MCF 10A (cell line): ENCODE measurements around the gene ASPSCR1. TPM values are rescaled to one million over a fixed set of nuclear protein-coding genes. Genes with fewer than 3 reads are reported as not detected.

Experiments used
- BruUV-seq: library from RNA; stranded (reverse); fragments of 400-500 nt; replicated peaks from 2 replicates; lab custom pipeline; 2021; lab: Mats Ljungman, UMichigan
- CTCF ChIA-PET: fragments of 300-600 bp; sonication (Branson Sonifier 250); formaldehyde crosslinking; extraction: SDS; loops from one replicate; lab custom pipeline; 2021; ENCODE audit warnings: antibody characterized with exemption, inconsistent platforms; lab: Yijun Ruan, JAX
- POLR2A ChIA-PET: fragments of 300-600, 350-650 bp; sonication (Branson Sonifier 250); formaldehyde crosslinking; extraction: SDS; loops from one replicate; lab custom pipeline; 2020; ENCODE audit warnings: antibody characterized with exemption, inconsistent platforms; lab: Yijun Ruan, JAX
- DNase-seq: peaks from one replicate; pipeline ENCODE4 v3.0.0-alpha.2; 2018; ENCODE audit not compliant: unreplicated experiment
- H3K27ac Mint-ChIP-seq: one replicate; pipeline ENCODE4 v1.8.0; 2022; ENCODE audit warnings: mild to moderate bottlenecking, low read depth, mixed read lengths; ENCODE audit not compliant: unreplicated experiment
- H3K27me3 Mint-ChIP-seq: one replicate; pipeline ENCODE4 v1.8.0; 2022; ENCODE audit warnings: mixed read lengths; ENCODE audit not compliant: insufficient read depth, unreplicated experiment
- H3K36me3 Mint-ChIP-seq: one replicate; pipeline ENCODE4 v1.8.0; 2022; ENCODE audit warnings: mild to moderate bottlenecking, moderate library complexity, mixed read lengths; ENCODE audit not compliant: insufficient read depth, unreplicated experiment
- H3K4me1 Mint-ChIP-seq: one replicate; pipeline ENCODE4 v1.8.0; 2022; ENCODE audit warnings: mixed read lengths; ENCODE audit not compliant: insufficient read depth, unreplicated experiment
- H3K4me3 Mint-ChIP-seq: one replicate; pipeline ENCODE4 v1.8.0; 2022; ENCODE audit warnings: mild to moderate bottlenecking, moderate library complexity, mixed read lengths; ENCODE audit not compliant: unreplicated experiment
- H3K9me3 Mint-ChIP-seq: one replicate; pipeline ENCODE4 v1.8.0; 2022; ENCODE audit warnings: mixed read lengths; ENCODE audit not compliant: unreplicated experiment
- intact Hi-C: fragments of 100-400 bp; cut with micrococcal nuclease; formaldehyde crosslinking; loops from 2 replicates; pipeline ENCODE4 v1.14.1; 2022
- total RNA-seq: library from RNA; stranded (reverse); gene quantifications from 2 replicates; pipeline ENCODE4 v1.2.3, GENCODE V29; 2022
- TF ChIP-seq, protein P1 (sequence below): fragments of 200-600 bp; IDR thresholded peaks from one replicate; pipeline ENCODE4 v1.8.0; 2022; ENCODE audit warnings: antibody characterized with exemption, mild to moderate bottlenecking; ENCODE audit not compliant: unreplicated experiment

ASPSCR1 gene
- total RNA-seq, 1 experiment from 2014 or later, result 29.7 TPM

GRCh38 chr17:81998691-81999438, 21.4 kb downstream of the ASPSCR1 start:
- CTCF ChIA-PET, result no interaction called here
- BruUV-seq, result no TSS peak
- TF ChIP-seq, protein P1, sequence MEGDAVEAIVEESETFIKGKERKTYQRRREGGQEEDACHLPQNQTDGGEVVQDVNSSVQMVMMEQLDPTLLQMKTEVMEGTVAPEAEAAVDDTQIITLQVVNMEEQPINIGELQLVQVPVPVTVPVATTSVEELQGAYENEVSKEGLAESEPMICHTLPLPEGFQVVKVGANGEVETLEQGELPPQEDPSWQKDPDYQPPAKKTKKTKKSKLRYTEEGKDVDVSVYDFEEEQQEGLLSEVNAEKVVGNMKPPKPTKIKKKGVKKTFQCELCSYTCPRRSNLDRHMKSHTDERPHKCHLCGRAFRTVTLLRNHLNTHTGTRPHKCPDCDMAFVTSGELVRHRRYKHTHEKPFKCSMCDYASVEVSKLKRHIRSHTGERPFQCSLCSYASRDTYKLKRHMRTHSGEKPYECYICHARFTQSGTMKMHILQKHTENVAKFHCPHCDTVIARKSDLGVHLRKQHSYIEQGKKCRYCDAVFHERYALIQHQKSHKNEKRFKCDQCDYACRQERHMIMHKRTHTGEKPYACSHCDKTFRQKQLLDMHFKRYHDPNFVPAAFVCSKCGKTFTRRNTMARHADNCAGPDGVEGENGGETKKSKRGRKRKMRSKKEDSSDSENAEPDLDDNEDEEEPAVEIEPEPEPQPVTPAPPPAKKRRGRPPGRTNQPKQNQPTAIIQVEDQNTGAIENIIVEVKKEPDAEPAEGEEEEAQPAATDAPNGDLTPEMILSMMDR, result no peak

GRCh38 chr17:81999587-81999975, 22.2 kb downstream of the ASPSCR1 start:
- Mint-ChIP-seq H3K9me3 (no peaks in the 10 kb centered on the region), H3K4me3 (no peak overlapping the region), H3K4me1 (no peaks in the 10 kb centered on the region), H3K27me3 (no peaks in the 10 kb centered on the region), H3K36me3 (peaks cover 5% of the 10 kb centered on the region), H3K27ac (no peak overlapping the region)
- POLR2A ChIA-PET, result interaction anchor here (0.9 kb wide), 1 partner anchor 19 kb away, joined by 3 read pairs; no protein-coding TSS in a partner anchor
- TF ChIP-seq, protein P1, result no peak
- BruUV-seq, result no TSS peak
- CTCF ChIA-PET, result no interaction called here
- intact Hi-C loops, result no loop called here
- DNase-seq, result no peak

More at GRCh38 chr17:81998691-81999438, 21.4 kb downstream of the ASPSCR1 start:
- H3K27ac Mint-ChIP-seq, result no peak overlapping the region
- peaks cover 5% of the 10 kb centered on the region for H3K36me3 Mint-ChIP-seq
- no peak overlapping the region for H3K4me3 Mint-ChIP-seq
- H3K4me1 Mint-ChIP-seq, result no peaks in the 10 kb centered on the region
- no peaks in the 10 kb centered on the region for H3K27me3 Mint-ChIP-seq
- POLR2A ChIA-PET, result interaction anchor here (0.9 kb wide), 1 partner anchor 18 kb away, joined by 3 read pairs; no protein-coding TSS in a partner anchor
- no peaks in the 10 kb centered on the region for H3K9me3 Mint-ChIP-seq
- no peak for DNase-seq
- intact Hi-C loops, result no loop called here

DNA sequence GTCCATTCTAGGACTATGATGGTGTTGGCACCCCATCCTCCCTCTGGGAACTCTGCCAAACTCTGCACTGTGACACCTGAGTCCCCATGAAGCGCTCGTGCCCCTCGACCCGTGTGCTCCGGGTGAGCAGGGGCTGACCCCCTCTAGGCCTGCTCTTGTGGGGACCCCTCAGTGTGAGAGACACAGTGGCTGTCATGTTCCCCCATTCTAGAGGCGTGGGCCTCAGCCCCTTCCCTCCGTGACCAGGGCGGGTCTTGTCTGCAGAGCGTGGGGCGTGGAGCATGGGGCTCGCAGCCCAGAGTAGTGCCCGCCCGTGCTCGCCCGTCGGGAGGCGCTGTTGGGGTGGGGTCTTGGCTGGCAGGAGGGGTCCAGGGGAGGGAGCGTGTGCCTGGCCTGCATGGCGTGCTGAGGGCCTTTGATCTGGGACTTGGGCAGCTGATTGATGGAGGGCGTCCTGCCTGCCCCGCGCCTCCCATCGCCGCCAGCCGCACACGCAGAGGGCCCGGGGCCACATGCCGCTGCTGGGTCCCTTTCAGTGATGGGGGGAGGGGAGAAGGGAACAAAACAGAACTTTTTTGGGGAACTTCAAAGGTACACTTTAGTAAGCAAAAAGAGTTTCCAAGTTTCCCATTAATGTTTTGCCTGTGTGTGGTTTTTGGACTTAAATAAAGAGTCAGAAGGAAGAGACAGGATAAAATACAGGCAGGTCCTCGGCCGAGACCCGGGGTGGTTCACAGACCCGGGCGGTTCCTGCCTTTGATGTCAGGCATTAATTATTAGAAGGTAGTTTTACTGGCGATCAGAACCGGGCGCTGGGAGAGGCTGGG, 22.8 kb downstream of the ASPSCR1 start:
- CTCF ChIA-PET, result no interaction called here
- Mint-ChIP-seq H3K4me1 (no peaks in the 10 kb centered on the region), H3K9me3 (no peaks in the 10 kb centered on the region), H3K27ac (no peak overlapping the region), H3K36me3 (peaks cover 5% of the 10 kb centered on the region), H3K27me3 (no peaks in the 10 kb centered on the region), H3K4me3 (no peak overlapping the region)
- BruUV-seq, result no TSS peak
- intact Hi-C loops, result no loop called here
- POLR2A ChIA-PET, result no interaction called here
- TF ChIP-seq, protein P1, result no peak
- no peak for DNase-seq
